Fibroblast of lung (primary cell): ENCODE data around the gene ALDH3A1. TPM values are rescaled to one million over a fixed set of nuclear protein-coding genes. Genes with fewer than 3 reads are reported as not detected.

Experiments used
- DNase-seq, 2 donors: peaks; one replicate each; pipeline versions ENCODE4 v3.0.0 to v3.0.0-alpha.2; 2010; ENCODE audit warnings: low read depth in 2 of 2
- H2AFZ ChIP-seq: 2 replicates; pipeline ENCODE4 v1.5.1; 2012; ENCODE audit warnings: low read length, control low read depth, inconsistent platforms
- H3K27ac ChIP-seq: 2 replicates; pipeline ENCODE4 v1.5.1; 2011; ENCODE audit warnings: low read length, control low read depth; ENCODE audit not compliant: insufficient read depth
- H3K27me3 ChIP-seq: 2 replicates; pipeline ENCODE4 v1.5.1; 2011; ENCODE audit warnings: mild to moderate bottlenecking, low read length; ENCODE audit not compliant: control insufficient read depth, insufficient read depth
- H3K36me3 ChIP-seq: 2 replicates; pipeline ENCODE4 v1.5.1; 2011; ENCODE audit warnings: low read length; ENCODE audit not compliant: control insufficient read depth, insufficient read depth
- H3K4me1 ChIP-seq: 2 replicates; pipeline ENCODE4 v1.5.1; 2011; ENCODE audit warnings: low read length; ENCODE audit not compliant: control insufficient read depth, insufficient read depth; ENCODE audit errors: extremely low read depth
- H3K4me2 ChIP-seq: 2 replicates; pipeline ENCODE4 v1.5.1; 2011; ENCODE audit warnings: low read length, control low read depth; ENCODE audit not compliant: insufficient read depth; ENCODE audit errors: extremely low read depth
- H3K4me3 ChIP-seq, 4 experiments: fragments of 200-600 bp in 1 of 4; sonication (generic) in 1 of 4; replicated peaks in 1 of 4; 2 replicates each; pipeline ENCODE4 v1.5.1; 2011 to 2016; ENCODE audit warnings: low read length in 4 of 4, low read depth in 3 of 4, mild to moderate bottlenecking in 3 of 4, control low read depth in 2 of 4, inconsistent platforms in 1 of 4, mixed read lengths in 1 of 4; ENCODE audit not compliant: insufficient read depth in 1 of 4; ENCODE audit errors: control extremely low read depth in 1 of 4
- H3K79me2 ChIP-seq: 2 replicates; pipeline ENCODE4 v1.5.1; 2012; ENCODE audit warnings: mild to moderate bottlenecking, low read length, inconsistent platforms; ENCODE audit not compliant: control insufficient read depth, insufficient read depth
- H3K9ac ChIP-seq: 2 replicates; pipeline ENCODE4 v1.5.1; 2011; ENCODE audit warnings: mild to moderate bottlenecking, low read length, control low read depth; ENCODE audit not compliant: insufficient read depth
- H3K9me3 ChIP-seq: 2 replicates; pipeline ENCODE4 v1.5.1; 2012; ENCODE audit warnings: low read depth, low read length; ENCODE audit not compliant: control insufficient read depth, insufficient read depth
- H4K20me1 ChIP-seq: 2 replicates; pipeline ENCODE4 v1.5.1; 2011; ENCODE audit warnings: low read length; ENCODE audit not compliant: control insufficient read depth, insufficient read depth; ENCODE audit errors: extremely low read depth
- CTCF ChIP-seq, 2 donors: IDR thresholded peaks in 1 of 2; conservative IDR thresholded peaks in 1 of 2; 1 replicate in 1 of 2; 2 replicates in 1 of 2; pipeline ENCODE4 v1.5.1; 2011 to 2012; ENCODE audit warnings: low read length in 2 of 2, control low read depth in 1 of 2, inconsistent platforms in 1 of 2, low read depth in 1 of 2, mild to moderate bottlenecking in 1 of 2
- EZH2 ChIP-seq: IDR thresholded peaks from 2 replicates; pipeline ENCODE4 v1.5.1; 2012; ENCODE audit warnings: low read length, control low read depth, mild to moderate bottlenecking; ENCODE audit errors: missing control alignments
- polyA plus RNA-seq, 2 donors: library from polyadenylated mRNA; depleted of rRNA in 1 of 2; stranded (reverse) in 1 of 2; unstranded in 1 of 2; fragments of >200 nt; gene quantifications; 2 replicates each; pipeline ENCODE4 v1.2.1, GENCODE V29; 2011 to 2012; ENCODE audit warnings: missing spikeins in 1 of 2
- total RNA-seq: library from RNA; depleted of rRNA; stranded (reverse); fragments of >200 nt; gene quantifications from 2 replicates; pipeline ENCODE4 v1.2.1, GENCODE V29; 2014

The ALDH3A1 gene
- total and polyA plus RNA-seq, 2 donors (not counting 1 experiment from before 2014, with no cell fraction given): 0.17 to 1.0 TPM

GRCh38 chr17:19733953-19734526, 14.1 kb downstream of the ALDH3A1 start:
- no peak for DNase-seq
- H3K79me2 ChIP-seq: no peaks in the 10 kb centered on the region
- TF ChIP-seq EZH2 (no peak), CTCF (conservative IDR thresholded peaks at IDR 0.05 in 1 of 2, IDR thresholded peaks at IDR 0.05 in 1 of 2; ENCODE audit: low read depth in 1 of 2, low read length in 2 of 2) (no peak)
- no peak overlapping the region for H3K4me2 ChIP-seq
- no peaks in the 10 kb centered on the region for H3K9me3 ChIP-seq
- H3K27me3 ChIP-seq: no peaks in the 10 kb centered on the region
- H4K20me1 ChIP-seq: no peaks in the 10 kb centered on the region
- H3K36me3 ChIP-seq: no peaks in the 10 kb centered on the region
- no peak overlapping the region for H3K4me3 ChIP-seq
- H3K27ac ChIP-seq: no peak overlapping the region
- H3K9ac ChIP-seq: no peak overlapping the region
- no peaks in the 10 kb centered on the region for H3K4me1 ChIP-seq
- H2AFZ ChIP-seq: no peak overlapping the region

GRCh38 chr17:19731626-19732025, 16.5 kb downstream of the ALDH3A1 start:
- no peaks in the 10 kb centered on the region for H3K9me3 ChIP-seq
- H3K27ac ChIP-seq: no peak overlapping the region
- TF ChIP-seq CTCF (conservative IDR thresholded peaks at IDR 0.05 in 1 of 2, IDR thresholded peaks at IDR 0.05 in 1 of 2; ENCODE audit: low read depth in 1 of 2, low read length in 2 of 2) (no peak), EZH2 (no peak)
- H3K4me3 ChIP-seq: no peak overlapping the region
- peaks cover 9% of the 10 kb centered on the region for H3K4me1 ChIP-seq
- no peaks in the 10 kb centered on the region for H3K36me3 ChIP-seq
- no peak overlapping the region for H2AFZ ChIP-seq
- no peak for DNase-seq
- H3K9ac ChIP-seq: no peak overlapping the region
- no peaks in the 10 kb centered on the region for H3K79me2 ChIP-seq
- H4K20me1 ChIP-seq: no peaks in the 10 kb centered on the region
- no peak overlapping the region for H3K4me2 ChIP-seq
- H3K27me3 ChIP-seq: no peaks in the 10 kb centered on the region

GRCh38 chr17:19730843-19731242, 17.3 kb downstream of the ALDH3A1 start:
- DNase-seq: no peak
- H3K4me1 ChIP-seq: peaks cover 9% of the 10 kb centered on the region
- no peaks in the 10 kb centered on the region for H3K36me3 ChIP-seq
- no peak overlapping the region for H3K9ac ChIP-seq
- H3K79me2 ChIP-seq: no peaks in the 10 kb centered on the region
- no peak overlapping the region for H3K27ac ChIP-seq
- no peak overlapping the region for H3K4me2 ChIP-seq
- no peaks in the 10 kb centered on the region for H3K9me3 ChIP-seq
- H4K20me1 ChIP-seq: no peaks in the 10 kb centered on the region
- TF ChIP-seq CTCF (conservative IDR thresholded peaks at IDR 0.05 in 1 of 2, IDR thresholded peaks at IDR 0.05 in 1 of 2; ENCODE audit: low read depth in 1 of 2, low read length in 2 of 2) (no peak), EZH2 (no peak)
- no peak overlapping the region for H2AFZ ChIP-seq
- H3K27me3 ChIP-seq: no peaks in the 10 kb centered on the region
- no peak overlapping the region for H3K4me3 ChIP-seq
